T47D (cell line): ENCODE data around the gene MEAF6.
"Not testable (repeated sequence)": the region's sequence is repeated elsewhere in the genome, so short reads cannot be mapped to it uniquely, and the experiment has no call there.

Experiments
- DNase-seq, 2 experiments: peaks; one replicate each; pipeline versions ENCODE4 v3.0.0 to v3.0.0-alpha.2; 2011 to 2012; ENCODE audit warnings: low read depth in 1 of 2, low spot score in 1 of 2
- JUND ChIP-seq: IDR thresholded peaks from 2 replicates; pipeline ENCODE4 v1.6.1; 2012; ENCODE audit warnings: low read depth
- in situ Hi-C: cut with HindIII; loops from 2 replicates; pipeline ENCODE4 v1.10.0; 2016; ENCODE audit warnings: low sequenced_read_pairs, low pct_unique_long_range_greater_than_20kb

MEAF6 gene

GRCh38 chr1:37514350-37515184 lies at the start of gene MEAF6:
MEAF6 (minus strand) TSS chr1:37514766; CDS start chr1:37514746, 20 bp downstream.
- in situ Hi-C loops = no loop called here
- no peak for TF ChIP-seq JUND
- DNase-seq = peak; percentile 54 to 79

GRCh38 chr1:37562984-37563383 lies 48.4 kb upstream of the MEAF6 start:
- no peak for DNase-seq
- in situ Hi-C loops = no loop called here
- no peak for TF ChIP-seq JUND

GRCh38 chr1:37561133-37562132 lies 46.9 kb upstream of the MEAF6 start:
- peak in 1 of 2 experiments; percentile 48 for DNase-seq
- no peak for TF ChIP-seq JUND
- in situ Hi-C loops = no loop called here

- in situ Hi-C loops = no loop called here
- TF ChIP-seq JUND = no peak
- DNase-seq = no peak
Measured at GRCh38 chr1:37560401-37561132, 46.0 kb upstream of the MEAF6 start.

GRCh38 chr1:37559957-37560379 lies 45.4 kb upstream of the MEAF6 start:
- in situ Hi-C loops, DNase-seq: not testable (repeated sequence)

GRCh38 chr1:37559080-37559479 lies 44.5 kb upstream of the MEAF6 start:
- in situ Hi-C loops = no loop called here
- no peak for TF ChIP-seq JUND
- no peak for DNase-seq

- DNase-seq = no peak
- TF ChIP-seq JUND = no peak
- in situ Hi-C loops = no loop called here
Measured at GRCh38 chr1:37558411-37558810, 43.8 kb upstream of the MEAF6 start.

GRCh38 chr1:37557402-37557801 lies 42.8 kb upstream of the MEAF6 start:
- no peak for DNase-seq
- in situ Hi-C loops = no loop called here
- TF ChIP-seq JUND = no peak

GRCh38 chr1:37556712-37557196 lies 42.2 kb upstream of the MEAF6 start, which contains the start of gene DNALI1:
DNALI1 (plus strand) TSS chr1:37556940; CDS start chr1:37556995, 55 bp downstream.
- DNase-seq = peak; percentile 65 to 94
- in situ Hi-C loops = no loop called here
- TF ChIP-seq JUND = no peak

- no peak for TF ChIP-seq JUND
- in situ Hi-C loops = no loop called here
- DNase-seq = peak; percentile 69 to 94
Measured at GRCh38 chr1:37553927-37554808, 39.6 kb upstream of the MEAF6 start, which contains the start of gene SNIP1. SNIP1 (minus strand) TSS chr1:37554293; CDS start chr1:37554229, 64 bp downstream.

GRCh38 chr1:37553598-37553926 lies 39.0 kb upstream of the MEAF6 start:
- no peak for DNase-seq
- in situ Hi-C loops = no loop called here
- no peak for TF ChIP-seq JUND
